OCI-LY7 (cell line): Measurements from ENCODE around the gene ERGIC3. TPM values are rescaled to one million over a fixed set of nuclear protein-coding genes. Genes with fewer than 3 reads are reported as not detected.

Source experiments
- BruUV-seq: library from RNA; stranded (reverse); fragments of 400-500 nt; replicated peaks from 2 replicates; lab custom pipeline; 2021; lab: Mats Ljungman, UMichigan
- CTCF ChIA-PET: fragments of 300-600 bp; sonication (Branson Sonifier 250); formaldehyde crosslinking; loops from one replicate; lab custom pipeline; 2022; ENCODE audit warnings: antibody characterized with exemption; ENCODE audit not compliant: unreplicated experiment; lab: Charles Lee
- POLR2A ChIA-PET: fragments of 300-600 bp; sonication (Branson Sonifier 250); formaldehyde crosslinking; loops from one replicate; lab custom pipeline; 2022; ENCODE audit warnings: antibody characterized with exemption; lab: Charles Lee
- DNase-seq: peaks from one replicate; pipeline ENCODE4 v3.0.0-alpha.2; 2015; ENCODE audit warnings: low spot score
- H2AFZ ChIP-seq: fragments of 200-600 bp; sonication (generic), shearing (Covaris generic); 2 replicates; pipeline ENCODE4 v1.6.1; 2014; ENCODE audit warnings: mild to moderate bottlenecking, antibody characterized with exemption, low read length, moderate library complexity
- H3K27ac ChIP-seq: fragments of 200-600 bp; sonication (generic); 2 replicates; pipeline ENCODE4 v1.5.1; 2014; ENCODE audit warnings: mixed run types, low read depth, mild to moderate bottlenecking, moderate library complexity, low read length, inconsistent platforms; ENCODE audit not compliant: poor library complexity, severe bottlenecking
- H3K36me3 ChIP-seq: fragments of 200-600 bp; sonication (generic); 2 replicates; pipeline ENCODE4 v1.6.1; 2014; ENCODE audit warnings: mild to moderate bottlenecking, antibody characterized with exemption, low read length, moderate library complexity, mixed read lengths; ENCODE audit not compliant: insufficient read depth
- H3K4me1 ChIP-seq: fragments of 200-600 bp; sonication (generic); 2 replicates; pipeline ENCODE4 v1.5.1; 2014; ENCODE audit warnings: mild to moderate bottlenecking, low read length; ENCODE audit not compliant: insufficient read depth, poor library complexity, severe bottlenecking
- H3K4me2 ChIP-seq: fragments of 200-600 bp; sonication (generic); 2 replicates; pipeline ENCODE4 v1.6.1; 2014; ENCODE audit warnings: mild to moderate bottlenecking, low read length
- H3K4me3 ChIP-seq: fragments of 200-600 bp; sonication (generic); 2 replicates; pipeline ENCODE4 v1.5.1; 2014; ENCODE audit warnings: mild to moderate bottlenecking, low read depth, low read length; ENCODE audit not compliant: poor library complexity, severe bottlenecking
- H3K79me2 ChIP-seq: fragments of 200-600 bp; sonication (generic); 2 replicates; pipeline ENCODE4 v1.6.1; 2016; ENCODE audit warnings: low read depth, mild to moderate bottlenecking, low read length, moderate library complexity, mixed read lengths; ENCODE audit not compliant: insufficient read depth
- H3K9me2 ChIP-seq: fragments of 200-600 bp; sonication (generic); 2 replicates; pipeline ENCODE4 v1.6.1; 2016; ENCODE audit warnings: mild to moderate bottlenecking, low read length, mixed read lengths; ENCODE audit not compliant: insufficient read depth
- H3K9me3 ChIP-seq: fragments of 200-600 bp; sonication (generic); 2 replicates; pipeline ENCODE4 v1.6.1; 2014; ENCODE audit warnings: mild to moderate bottlenecking, mixed run types, low read length, mixed read lengths
- H4K20me1 ChIP-seq: fragments of 200-600 bp; sonication (generic); 2 replicates; pipeline ENCODE4 v1.6.1; 2014; ENCODE audit warnings: mild to moderate bottlenecking, antibody characterized with exemption, low read length, moderate library complexity, mixed read lengths; ENCODE audit not compliant: insufficient read depth
- EZH2phosphoT487 ChIP-seq: fragments of 200-600 bp; sonication (generic); IDR thresholded peaks from 2 replicates; pipeline ENCODE4 v1.6.1; 2018; ENCODE audit warnings: low read depth, borderline replicate concordance, mild to moderate bottlenecking, mixed run types, antibody characterized with exemption, low read length, moderate library complexity, mixed read lengths
- intact Hi-C: fragments of 100-400 bp; cut with micrococcal nuclease; formaldehyde crosslinking; loops from one replicate; pipeline ENCODE4 v1.10.0; 2022; ENCODE audit not compliant: unreplicated experiment
- total RNA-seq, 2 experiments: library from RNA; depleted of rRNA in 1 of 2; stranded (reverse); fragments of >200 nt in 1 of 2; shearing (Covaris generic) in 1 of 2; gene quantifications; 2 replicates each; pipeline ENCODE4 v1.2.3, GENCODE V29; 2014 to 2022
- TF ChIP-seq, protein P1 (sequence below): fragments of 200-600 bp; sonication (generic); conservative IDR thresholded peaks from 2 replicates; pipeline ENCODE4 v1.5.1; 2014; ENCODE audit warnings: mild to moderate bottlenecking, antibody characterized with exemption, low read length, moderate library complexity, mixed read lengths

Gene ERGIC3
- total RNA-seq, 2 experiments from 2014 or later, result 170 to 171 TPM

DNA sequence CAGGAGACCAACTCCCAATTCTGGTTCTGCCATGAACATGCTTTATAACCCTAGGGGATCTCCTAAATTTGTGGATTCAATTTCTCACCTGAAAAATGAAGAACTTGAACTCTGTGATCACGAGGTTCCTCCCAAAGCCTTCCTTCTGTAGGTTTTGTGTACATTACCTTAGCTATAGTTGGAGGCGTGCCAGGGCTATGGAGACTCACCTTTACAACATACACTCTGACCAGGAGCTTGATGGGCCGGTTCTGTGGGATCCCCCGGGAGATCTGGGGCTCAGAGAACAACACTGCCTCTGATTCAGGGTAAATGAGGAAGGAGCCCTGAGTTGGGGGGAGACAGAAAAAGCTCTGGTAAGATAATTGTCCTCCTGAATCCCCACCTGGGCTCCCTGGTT, 34.1 kb downstream of the ERGIC3 start:
- intact Hi-C loops, result no loop called here
- Histone ChIP-seq H3K36me3 (no peaks in the 10 kb centered on the region), H3K4me3 (no peak overlapping the region), H4K20me1 (no peaks in the 10 kb centered on the region), H3K9me2 (no peaks in the 10 kb centered on the region), H2AFZ (no peak overlapping the region), H3K79me2 (no peaks in the 10 kb centered on the region), H3K27ac (no peak overlapping the region), H3K9me3 (peaks cover 5% of the 10 kb centered on the region; the same call in 1 of the 2 replicates), H3K4me1 (no peaks in the 10 kb centered on the region), H3K4me2 (no peak overlapping the region)
- POLR2A ChIA-PET, result interaction anchor here (0.5 to 0.6 kb wide), 3 partner anchors 85 to 309 kb away, joined by 3 to 15 read pairs (median 3); no protein-coding TSS in a partner anchor
- DNase-seq, result no peak
- CTCF ChIA-PET, result no interaction called here
- no TSS peak for BruUV-seq
- TF ChIP-seq EZH2phosphoT487, result no peak
- TF ChIP-seq, protein P1, sequence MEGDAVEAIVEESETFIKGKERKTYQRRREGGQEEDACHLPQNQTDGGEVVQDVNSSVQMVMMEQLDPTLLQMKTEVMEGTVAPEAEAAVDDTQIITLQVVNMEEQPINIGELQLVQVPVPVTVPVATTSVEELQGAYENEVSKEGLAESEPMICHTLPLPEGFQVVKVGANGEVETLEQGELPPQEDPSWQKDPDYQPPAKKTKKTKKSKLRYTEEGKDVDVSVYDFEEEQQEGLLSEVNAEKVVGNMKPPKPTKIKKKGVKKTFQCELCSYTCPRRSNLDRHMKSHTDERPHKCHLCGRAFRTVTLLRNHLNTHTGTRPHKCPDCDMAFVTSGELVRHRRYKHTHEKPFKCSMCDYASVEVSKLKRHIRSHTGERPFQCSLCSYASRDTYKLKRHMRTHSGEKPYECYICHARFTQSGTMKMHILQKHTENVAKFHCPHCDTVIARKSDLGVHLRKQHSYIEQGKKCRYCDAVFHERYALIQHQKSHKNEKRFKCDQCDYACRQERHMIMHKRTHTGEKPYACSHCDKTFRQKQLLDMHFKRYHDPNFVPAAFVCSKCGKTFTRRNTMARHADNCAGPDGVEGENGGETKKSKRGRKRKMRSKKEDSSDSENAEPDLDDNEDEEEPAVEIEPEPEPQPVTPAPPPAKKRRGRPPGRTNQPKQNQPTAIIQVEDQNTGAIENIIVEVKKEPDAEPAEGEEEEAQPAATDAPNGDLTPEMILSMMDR, result no peak

DNA sequence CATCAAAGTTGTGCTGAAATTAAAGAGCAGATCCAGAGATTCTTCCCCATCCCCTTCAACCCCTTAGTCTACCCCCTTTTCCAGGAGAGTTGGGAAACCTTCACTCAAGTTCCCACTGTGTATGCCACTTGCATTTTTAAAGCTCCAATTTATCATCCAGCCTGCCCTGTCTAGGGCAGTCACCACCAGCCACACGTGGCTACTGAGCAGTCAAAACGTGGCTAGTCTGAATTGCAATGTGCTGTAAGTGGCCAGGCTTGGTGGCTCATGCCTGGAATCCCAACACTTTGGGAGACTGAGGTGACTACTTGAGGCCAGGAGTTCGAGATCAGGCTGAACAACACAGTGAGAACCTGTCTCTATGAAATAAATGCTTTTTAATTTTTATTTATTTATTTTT, 34.9 kb downstream of the ERGIC3 start:
- no peaks in the 10 kb centered on the region for H3K79me2 ChIP-seq
- no peak overlapping the region for H3K4me3 ChIP-seq
- TF ChIP-seq, protein P1, result no peak
- TF ChIP-seq EZH2phosphoT487, result no peak
- H3K36me3 ChIP-seq, result no peaks in the 10 kb centered on the region
- no peaks in the 10 kb centered on the region for H3K4me1 ChIP-seq
- H3K9me2 ChIP-seq, result no peaks in the 10 kb centered on the region
- no peak overlapping the region for H3K4me2 ChIP-seq
- peaks cover 5% of the 10 kb centered on the region; the same call in 1 of the 2 replicates for H3K9me3 ChIP-seq
- no peak for DNase-seq
- ChIA-PET POLR2A (no interaction called here), CTCF (no interaction called here)
- BruUV-seq, result no TSS peak
- no peak overlapping the region for H3K27ac ChIP-seq
- no peak overlapping the region for H2AFZ ChIP-seq
- H4K20me1 ChIP-seq, result no peaks in the 10 kb centered on the region
- intact Hi-C loops, result no loop called here

DNA sequence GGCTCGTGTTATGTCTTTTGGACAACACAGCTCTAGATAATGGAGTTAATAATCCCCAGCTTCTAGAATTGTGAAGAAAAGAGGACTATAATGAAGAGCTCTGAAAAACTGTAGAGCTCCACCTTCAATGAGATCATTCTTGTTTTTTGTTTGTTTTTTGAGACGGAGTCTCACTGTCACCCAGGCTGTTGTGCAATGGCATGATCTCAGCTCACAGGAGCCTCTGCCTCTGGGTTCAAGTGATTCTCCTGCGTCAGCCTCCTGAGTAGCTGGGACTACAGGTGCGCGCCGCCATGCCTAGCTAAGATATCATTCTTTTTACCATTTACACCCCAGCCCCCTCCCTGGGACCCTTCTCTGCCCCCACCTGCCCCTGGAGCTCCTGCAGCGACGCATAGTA, 36.6 kb downstream of the ERGIC3 start:
- H3K9me3 ChIP-seq, result no peaks in the 10 kb centered on the region
- POLR2A ChIA-PET, result interaction anchor here (0.8 to 0.9 kb wide), 2 partner anchors 10 to 14 kb away, joined by 3 read pairs; no protein-coding TSS in a partner anchor
- CTCF ChIA-PET, result no interaction called here

More for the DNA sequence above, 36.6 kb downstream of the ERGIC3 start:
- Histone ChIP-seq H3K36me3 (no peaks in the 10 kb centered on the region), H3K4me3 (no peak overlapping the region), H4K20me1 (no peaks in the 10 kb centered on the region), H3K79me2 (no peaks in the 10 kb centered on the region), H2AFZ (no peak overlapping the region), H3K4me2 (no peak overlapping the region), H3K27ac (no peak overlapping the region), H3K4me1 (no peaks in the 10 kb centered on the region), H3K9me2 (no peaks in the 10 kb centered on the region)
- no TSS peak for BruUV-seq
- TF ChIP-seq EZH2phosphoT487, result no peak
- TF ChIP-seq, protein P1, result no peak
- DNase-seq, result no peak
- intact Hi-C loops, result no loop called here
